ENCODE measurements around the gene KRTAP4-8. TPM values are rescaled to one million over a fixed set of nuclear protein-coding genes. Genes with fewer than 3 reads are reported as not detected.

Gene KRTAP4-8
- total and polyA plus RNA-seq, 2 of the 13 experiments (the other 11 are each of a cell fraction or from before 2014, with no cell fraction given): not detected

- Histone ChIP-seq H3K27ac (ENCODE audit: extremely low read length, insufficient read depth, low read length) (no peak overlapping the region), H3K9ac (ENCODE audit: insufficient read depth, low read depth, low read length) (no peak overlapping the region), H3K9me3 (ENCODE audit: low read length) (no peaks in the 10 kb centered on the region), H3K4me3 (replicated peaks in 1 of 3; ENCODE audit: insufficient read depth in 1 of 3, low read depth in 2 of 3, low read length in 3 of 3) (no peak overlapping the region), H3K4me1 (ENCODE audit: insufficient read depth, low read length) (no peaks in the 10 kb centered on the region), H2AFZ (ENCODE audit: low read length) (no peak overlapping the region), H3K36me3 (replicated peaks in 1 of 2; ENCODE audit: control insufficient read depth in 1 of 2, insufficient read depth in 2 of 2, low read length in 2 of 2) (no peaks in the 10 kb centered on the region), H3K27me3 (ENCODE audit: control insufficient read depth in 1 of 2, insufficient read depth in 2 of 2, low read length in 2 of 2) (peaks cover 0 to 5% of the 10 kb centered on the region in 2 experiments; a peak in 1 of 5 replicates), H4K20me1 (ENCODE audit: insufficient read depth, low read length) (no peaks in the 10 kb centered on the region), H3K4me2 (ENCODE audit: low read depth, low read length) (no peak overlapping the region), H3K79me2 (ENCODE audit: insufficient read depth, low read length) (no peaks in the 10 kb centered on the region)
- in situ Hi-C loops (cut with HindIII; ENCODE audit: extremely low pct_ligation_motif_present, low pct_unique_long_range_greater_than_20kb) (no loop called here), intact Hi-C loops (cut with micrococcal nuclease; ENCODE audit: unreplicated experiment) (no loop called here)
- TF ChIP-seq ZNF687 (CRISPR knock-in tag; IDR thresholded peaks at IDR 0.05) (peak; percentile 21; the same call in 1 of the 2 replicates), AGO2 (optimal IDR thresholded peaks at IDR 0.05; ENCODE audit: low read depth, low read length) (no peak)
- DNase-seq (ENCODE audit: low spot score) (no peak), ATAC-seq (no peak; the same call in 2 of the 3 replicates), FAIRE-seq (no peak)
- CTCF ChIA-PET (ENCODE audit: low intra/inter-chr PET ratio, low total read pairs): no interaction called here
- no TSS peak for BruUV-seq (replicated peaks)
- POLR2A ChIA-PET: interaction anchor here (1.3 kb wide), 1 partner anchor 13 kb away, joined by 4 read pairs; no protein-coding TSS in a partner anchor
- 79% methylated on average over 5 of the region's 5 CpGs for WGBS (ENCODE audit: low lambda C conversion rate)
These were observed 26.2 kb downstream of the KRTAP4-8 start for GRCh38 chr17:41071606-41072360.

- Histone ChIP-seq H4K20me1 (ENCODE audit: insufficient read depth, low read length) (no peaks in the 10 kb centered on the region), H3K9me3 (ENCODE audit: low read length) (no peaks in the 10 kb centered on the region), H3K79me2 (ENCODE audit: insufficient read depth, low read length) (no peaks in the 10 kb centered on the region), H3K36me3 (replicated peaks in 1 of 2; ENCODE audit: control insufficient read depth in 1 of 2, insufficient read depth in 2 of 2, low read length in 2 of 2) (no peaks in the 10 kb centered on the region), H3K4me3 (replicated peaks in 1 of 3; ENCODE audit: insufficient read depth in 1 of 3, low read depth in 2 of 3, low read length in 3 of 3) (no peak overlapping the region), H3K9ac (ENCODE audit: insufficient read depth, low read depth, low read length) (no peak overlapping the region), H3K27me3 (ENCODE audit: control insufficient read depth in 1 of 2, insufficient read depth in 2 of 2, low read length in 2 of 2) (no peaks in the 10 kb centered on the region; a peak in 1 of 5 replicates), H2AFZ (ENCODE audit: low read length) (no peak overlapping the region), H3K27ac (ENCODE audit: extremely low read length, insufficient read depth, low read length) (no peak overlapping the region), H3K4me2 (ENCODE audit: low read depth, low read length) (no peak overlapping the region), H3K4me1 (ENCODE audit: insufficient read depth, low read length) (no peaks in the 10 kb centered on the region; the same call in 1 of the 2 replicates)
- POLR2A ChIA-PET: no interaction called here
- ATAC-seq (no peak), DNase-seq (ENCODE audit: low spot score) (no peak), FAIRE-seq (no peak)
- in situ Hi-C loops (cut with HindIII; ENCODE audit: extremely low pct_ligation_motif_present, low pct_unique_long_range_greater_than_20kb): no loop called here
- CTCF ChIA-PET (ENCODE audit: low intra/inter-chr PET ratio, low total read pairs): no interaction called here
- intact Hi-C loops (cut with micrococcal nuclease; ENCODE audit: unreplicated experiment): no loop called here
- WGBS (ENCODE audit: low lambda C conversion rate): 52% methylated on average over 3 of the region's 3 CpGs
- no TSS peak for BruUV-seq (replicated peaks)
- TF ChIP-seq ZNF17 (CRISPR knock-in tag; IDR thresholded peaks at IDR 0.05) (no peak), RELA (CRISPR knock-in tag; IDR thresholded peaks at IDR 0.05) (no peak), KLF12 (CRISPR knock-in tag; IDR thresholded peaks at IDR 0.05; ENCODE audit: borderline replicate concordance) (no peak), NR2C2 (CRISPR knock-in tag; IDR thresholded peaks at IDR 0.05; ENCODE audit: borderline replicate concordance) (no peak), GABPA (IDR thresholded peaks at IDR 0.05; ENCODE audit: low read depth, low read length) (no peak), GABPA (CRISPR knock-in tag; IDR thresholded peaks at IDR 0.05; ENCODE audit: low read depth) (no peak), ZKSCAN1 (IDR thresholded peaks at IDR 0.05; ENCODE audit: low read length) (no peak), NONO (IDR thresholded peaks at IDR 0.05) (no peak), NONO (CRISPR knock-in tag; conservative IDR thresholded peaks at IDR 0.05) (no peak), THYN1 (CRISPR knock-in tag; IDR thresholded peaks at IDR 0.05; ENCODE audit: borderline replicate concordance, low read depth) (no peak), PRMT3 (CRISPR knock-in tag; IDR thresholded peaks at IDR 0.05; ENCODE audit: borderline replicate concordance, low read depth) (no peak)
These were observed 28.9 kb downstream of the KRTAP4-8 start for GRCh38 chr17:41069031-41069430.

Measured in HepG2 (cell line).